ENCODE data around the gene TAF11L2.
"Not testable (repeated sequence)": the region's sequence is repeated elsewhere in the genome, so short reads cannot be mapped to it uniquely, and the experiment has no call there.

Gene TAF11L2

DNA sequence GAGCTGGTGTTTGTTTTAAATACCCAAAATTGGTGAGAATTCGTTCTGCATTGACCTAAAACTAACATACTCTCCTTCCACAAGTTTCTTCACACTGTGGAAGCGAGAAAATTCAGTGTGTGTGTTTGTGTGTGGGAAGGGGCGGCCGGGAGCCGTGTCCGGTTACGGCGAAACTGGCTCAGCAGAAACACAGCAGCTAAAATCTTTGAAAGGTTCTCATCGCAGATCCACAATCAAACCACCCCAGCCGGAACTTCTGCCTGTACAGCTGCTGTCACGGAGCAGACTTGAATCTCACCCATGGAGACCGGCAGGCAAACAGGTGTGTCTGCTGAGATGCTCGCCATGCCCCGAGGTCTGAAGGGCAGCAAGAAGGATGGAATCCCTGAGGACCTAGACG lies 30.3 kb downstream of the TAF11L2 start, which contains the start of gene TAF11L6:
Gene TAF11L6, plus strand, starts transcription at position 301 of the 400 bp plus-strand sequence.
- not testable (repeated sequence) for DNase-seq

All from T-helper 1 cell (primary cell).